K562 (cell line): Measurements from ENCODE around the gene CST4. TPM values are rescaled to one million over a fixed set of nuclear protein-coding genes. Genes with fewer than 3 reads are reported as not detected.

Experiments
- ATAC-seq: fragments of 200-7000 bp; cut with Tn5 transposase; 3 replicates; pipeline ENCODE4 v1.9.1; 2020; ENCODE audit warnings: moderate library complexity
- BruUV-seq: library from RNA; stranded (reverse); fragments of 400-500 nt; replicated peaks from 2 replicates; lab custom pipeline; 2021; lab: Mats Ljungman, UMichigan
- CTCF ChIA-PET: fragments of 300-600 bp; formaldehyde crosslinking; extraction: SDS; loops from one replicate; lab custom pipeline; 2021; ENCODE audit warnings: low intra/inter-chr PET ratio; lab: Yijun Ruan, JAX
- POLR2A ChIA-PET: fragments of 300-600, 350-650 bp; sonication (Branson Sonifier 250); formaldehyde crosslinking; extraction: SDS; loops from one replicate; lab custom pipeline; 2021; ENCODE audit warnings: antibody characterized with exemption, inconsistent platforms; lab: Yijun Ruan, JAX
- DNase-seq, 4 experiments: peaks; one replicate each; pipeline versions ENCODE4 v3.0.0 to v3.0.0-alpha.2; 2011 to 2018; ENCODE audit warnings: low spot score in 3 of 4, mixed read lengths in 3 of 4; ENCODE audit errors: extremely low read depth in 1 of 4
- FAIRE-seq: peaks from 2 replicates; lab custom pipeline; 2011; peaks lifted over from hg19 to GRCh38; lab: Jason Lieb, UNC
- H2AFZ ChIP-seq: 2 replicates; pipeline ENCODE4 v1.6.0; 2011; ENCODE audit warnings: low read depth, low read length, control low read depth, inconsistent platforms
- H3K27ac ChIP-seq: fragments of 200-600 bp; 3 replicates; pipeline ENCODE4 v1.8.0; 2011; ENCODE audit warnings: low read depth, mild to moderate bottlenecking, control low read depth, inconsistent platforms, low read length, moderate library complexity, mixed read lengths; ENCODE audit errors: extremely low read depth
- H3K27me3 ChIP-seq, 2 experiments: fragments of 300-600 bp in 1 of 2; 2 replicates in 1 of 2; 3 replicates in 1 of 2; pipeline versions ENCODE4 v1.6.0 to v1.8.0; 2011; ENCODE audit warnings: inconsistent platforms in 2 of 2, low read length in 2 of 2, mild to moderate bottlenecking in 1 of 2, mixed read lengths in 1 of 2, moderate library complexity in 1 of 2; ENCODE audit not compliant: control insufficient read depth in 2 of 2, insufficient read depth in 2 of 2
- H3K36me3 ChIP-seq: fragments of 300-600 bp; 3 replicates; pipeline ENCODE4 v1.8.0; 2011; ENCODE audit warnings: mild to moderate bottlenecking, low read length, inconsistent platforms; ENCODE audit not compliant: control insufficient read depth, insufficient read depth
- H3K4me1 ChIP-seq, 2 experiments: fragments of 200-600 bp in 1 of 2; replicated peaks in 1 of 2; 2 replicates in 1 of 2; 3 replicates in 1 of 2; pipeline versions ENCODE4 v1.5.1 to v1.8.0; 2011; ENCODE audit warnings: inconsistent platforms in 2 of 2, low read length in 2 of 2, mild to moderate bottlenecking in 1 of 2, mixed read lengths in 1 of 2, moderate library complexity in 1 of 2; ENCODE audit not compliant: control insufficient read depth in 2 of 2, insufficient read depth in 2 of 2
- H3K4me2 ChIP-seq: 2 replicates; pipeline ENCODE4 v1.6.1; 2011; ENCODE audit warnings: low read length, control low read depth, inconsistent platforms, mixed read lengths; ENCODE audit not compliant: insufficient read depth
- H3K4me3 ChIP-seq: fragments of 200-600 bp; sonication (generic), shearing (Covaris generic); 2 replicates; pipeline ENCODE4 v1.5.1; 2016; ENCODE audit warnings: control low read depth, inconsistent platforms
- H3K79me2 ChIP-seq: fragments of 200-600 bp; 3 replicates; pipeline ENCODE4 v1.8.0; 2011; ENCODE audit warnings: low read length, inconsistent platforms; ENCODE audit not compliant: control insufficient read depth, insufficient read depth
- H3K9ac ChIP-seq, 2 experiments: 2 replicates each; pipeline versions ENCODE4 v1.6.0 to v1.6.1; 2011; ENCODE audit warnings: low read depth in 2 of 2, low read length in 2 of 2, control low read depth in 1 of 2, inconsistent platforms in 1 of 2, mild to moderate bottlenecking in 1 of 2, mixed read lengths in 1 of 2; ENCODE audit not compliant: insufficient read depth in 1 of 2
- H3K9me1 ChIP-seq: one replicate; pipeline ENCODE4 v1.6.0; 2011; ENCODE audit warnings: inconsistent platforms, mild to moderate bottlenecking, low read length, moderate library complexity; ENCODE audit not compliant: control insufficient read depth, insufficient read depth
- H3K9me3 ChIP-seq: replicated peaks from 2 replicates; pipeline ENCODE4 v1.5.1; 2011; ENCODE audit warnings: low read depth, low read length, inconsistent platforms; ENCODE audit not compliant: control insufficient read depth, insufficient read depth
- H4K20me1 ChIP-seq: replicated peaks from 2 replicates; pipeline ENCODE4 v1.6.1; 2011; ENCODE audit warnings: low read length, inconsistent platforms, mixed read lengths; ENCODE audit not compliant: control insufficient read depth, insufficient read depth
- CBX5 ChIP-seq: IDR thresholded peaks from 2 replicates; pipeline ENCODE4 v1.6.1; 2014; ENCODE audit warnings: low read depth, borderline replicate concordance
- CEBPG ChIP-seq, 3 experiments: fragments of 200-800 bp in 1 of 3; sonication (Bioruptor generic) in 1 of 3; sonication (generic) in 1 of 3; formaldehyde crosslinking in 1 of 3; IDR thresholded peaks in 2 of 3; conservative IDR thresholded peaks in 1 of 3; 2 replicates each; pipeline versions ENCODE4 v1.6.1 to v1.8.0; 2016 to 2022; ENCODE audit warnings: missing compliant biosample characterization in 2 of 3, missing genetic modification characterization in 2 of 3, mild to moderate bottlenecking in 1 of 3, missing genetic modification reagents in 1 of 3
- FOXK2 ChIP-seq, 2 experiments: fragments of 450-650 bp; IDR thresholded peaks in 1 of 2; conservative IDR thresholded peaks in 1 of 2; 2 replicates each; pipeline ENCODE4 v1.6.1; 2016; ENCODE audit warnings: low read depth in 2 of 2, mild to moderate bottlenecking in 1 of 2
- HNRNPLL ChIP-seq: fragments of 200-400 bp; formaldehyde crosslinking; IDR thresholded peaks from 2 replicates; pipeline ENCODE4 v1.6.1; 2017; ENCODE audit warnings: low read length, low read depth, mild to moderate bottlenecking; ENCODE audit not compliant: poor library complexity, severe bottlenecking
- NCOA2 ChIP-seq, 2 experiments: fragments of 450-650 bp; IDR thresholded peaks; 2 replicates each; pipeline ENCODE4 v1.6.1; 2018; ENCODE audit warnings: mild to moderate bottlenecking in 2 of 2, moderate library complexity in 1 of 2; ENCODE audit not compliant: partially characterized antibody in 2 of 2
- POLR2H ChIP-seq: IDR thresholded peaks from 2 replicates; pipeline ENCODE4 v1.6.1; 2016; ENCODE audit warnings: missing genetic modification characterization, low read depth, mild to moderate bottlenecking, control low read depth, missing compliant biosample characterization, moderate library complexity
- THRAP3 ChIP-seq: fragments of 450-650 bp; IDR thresholded peaks from 2 replicates; pipeline ENCODE4 v1.6.1; 2016; ENCODE audit warnings: mild to moderate bottlenecking, inconsistent platforms, borderline replicate concordance
- ZBTB7A ChIP-seq: IDR thresholded peaks from 2 replicates; pipeline ENCODE4 v1.6.1; 2011; ENCODE audit warnings: low read depth, mild to moderate bottlenecking, low read length, moderate library complexity, borderline replicate concordance; ENCODE audit not compliant: control insufficient read depth
- ZNF174 ChIP-seq: fragments of 250-450 bp; sonication (Bioruptor Pico); IDR thresholded peaks from 2 replicates; pipeline ENCODE4 v1.4.0; 2020; ENCODE audit warnings: mild to moderate bottlenecking
- WGBS: fragments of 100-300 bp; shearing (Covaris generic); methylation state at CpG from one replicate; pipeline ENCODE4 v1.1.6; 2016; ENCODE audit warnings: low coverage, mixed read lengths; ENCODE audit not compliant: insufficient coverage; ENCODE audit errors: missing lambda C conversion rate; 5-methylcytosine and 5-hydroxymethylcytosine counted together
- in situ Hi-C: fragments of 300-500 bp; cut with MboI; formaldehyde crosslinking; loops from 4 replicates; pipeline ENCODE4 v1.15.0; 2018; ENCODE audit warnings: inconsistent platforms, mixed read lengths
- intact Hi-C: fragments of 100-400 bp; cut with micrococcal nuclease; formaldehyde crosslinking; loops from 2 replicates; pipeline ENCODE4 v1.14.2; 2022
- polyA plus RNA-seq, 8 experiments: library from polyadenylated mRNA; depleted of rRNA in 4 of 8; stranded (reverse) in 5 of 8; unstranded in 3 of 8; fragments of >200 nt; fragmentation: Nextera tagmentation in 2 of 8; fragmentation: Illumina TruSeq in 1 of 8; extraction: Ambion mirVana in 2 of 8; extraction: Trizol in 1 of 8; gene quantifications; 2 replicates each; pipeline versions ENCODE4 v1.2.1 to v1.2.3, GENCODE V29; 2011 to 2014; ENCODE audit warnings: inconsistent platforms in 1 of 8, missing spikeins in 1 of 8
- total RNA-seq, 7 experiments: library from RNA; depleted of rRNA in 6 of 7; stranded (reverse); fragments of >200 nt in 6 of 7; fragmentation: Illumina TruSeq in 2 of 7; extraction: Trizol in 2 of 7; gene quantifications; 2 replicates each; pipeline versions ENCODE4 v1.2.1 to v1.2.3, GENCODE V29; 2011 to 2021; ENCODE audit warnings: low replicate concordance in 1 of 7
- TF ChIP-seq, protein P1 (sequence below): sonication (generic); IDR thresholded peaks from 2 replicates; pipeline ENCODE4 v1.6.1; 2016
- TF ChIP-seq, protein P2 (sequence below): sonication (generic); formaldehyde crosslinking; IDR thresholded peaks from 2 replicates; pipeline ENCODE4 v1.8.1; 2023; ENCODE audit warnings: mild to moderate bottlenecking, missing genetic modification reagents, moderate library complexity

CST4 gene
- total and polyA plus RNA-seq, 9 of the 15 experiments (the other 6 are each of a cell fraction or from before 2014, with no cell fraction given): not detected

DNA sequence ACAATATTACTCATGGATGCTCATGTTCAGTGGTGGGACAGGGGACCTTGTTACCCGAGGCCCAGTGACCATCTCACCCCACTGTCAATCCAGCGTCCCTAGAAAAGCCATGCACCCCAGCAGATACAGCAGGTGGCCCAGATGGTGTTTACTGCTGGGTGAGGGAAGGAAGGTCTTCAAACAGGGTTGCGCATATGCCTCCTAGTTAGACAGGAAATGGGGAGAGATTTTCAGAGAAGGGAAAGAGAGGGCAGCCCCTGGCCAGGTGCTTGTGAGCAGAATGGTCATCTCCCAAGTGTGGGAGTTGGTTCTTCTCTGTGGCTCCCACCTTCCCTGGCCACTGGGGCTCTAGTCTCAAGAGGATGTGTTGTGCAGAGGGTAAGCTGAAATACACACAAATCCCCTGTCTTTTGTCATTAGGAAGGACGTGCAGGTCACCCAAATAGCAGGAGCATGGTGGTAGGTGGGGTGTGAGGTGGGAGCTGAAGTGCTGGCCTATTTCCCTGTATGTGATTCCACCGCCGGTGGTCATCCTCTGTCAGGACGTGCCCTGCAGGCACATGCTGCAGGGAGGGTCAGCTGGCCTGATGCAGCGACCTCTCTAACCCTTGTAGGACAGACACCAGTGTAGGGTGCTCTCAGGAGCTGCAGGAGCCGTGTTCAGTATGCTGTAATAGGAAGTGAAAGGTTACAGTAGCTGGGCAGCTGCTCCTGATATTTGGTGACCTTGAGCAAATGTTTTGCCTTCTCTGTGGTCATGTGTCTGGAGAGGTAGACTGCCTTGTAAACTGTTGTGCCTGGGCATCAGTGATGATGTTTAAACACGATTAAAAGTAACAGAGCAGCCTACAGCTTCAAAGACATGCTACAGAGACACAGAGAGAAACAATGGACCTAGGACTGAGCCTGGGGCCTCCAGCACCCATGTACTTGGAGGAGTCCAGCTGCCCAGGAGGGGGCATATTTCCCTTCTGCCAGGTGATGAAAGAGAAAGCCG lies 47.9 kb downstream of the CST4 start:
- Histone ChIP-seq H4K20me1 (no peaks in the 10 kb centered on the region), H3K79me2 (peaks cover 16% of the 10 kb centered on the region), H2AFZ (no peak overlapping the region), H3K9me3 (no peaks in the 10 kb centered on the region), H3K4me3 (no peak overlapping the region), H3K27me3 (no peaks in the 10 kb centered on the region), H3K9me1 (no peaks in the 10 kb centered on the region), H3K4me1 (peaks cover 6 to 19% of the 10 kb centered on the region in 2 experiments; a peak in 4 of 5 replicates), H3K9ac (no peak overlapping the region), H3K4me2 (no peak overlapping the region), H3K36me3 (no peaks in the 10 kb centered on the region), H3K27ac (no peak overlapping the region)
- BruUV-seq: no TSS peak
- CTCF ChIA-PET: no interaction called here
- in situ Hi-C loops (no loop called here), intact Hi-C loops (no loop called here)
- TF ChIP-seq POLR2H (tag) (no peak), CEBPG (CRISPR knock-in tag; IDR thresholded peaks at IDR 0.05) (no peak), CEBPG (tag; conservative IDR thresholded peaks at IDR 0.05 in 1 of 2, IDR thresholded peaks at IDR 0.05 in 1 of 2) (no peak), HNRNPLL (no peak), FOXK2 (conservative IDR thresholded peaks at IDR 0.05 in 1 of 2, IDR thresholded peaks at IDR 0.05 in 1 of 2; ENCODE audit: low read depth in 2 of 2) (no peak), THRAP3 (no peak), CBX5 (no peak), ZBTB7A (no peak), NCOA2 (IDR thresholded peaks at IDR 0.05; ENCODE audit: partially characterized antibody in 2 of 2) (no peak), ZNF174 (no peak)
- TF ChIP-seq, protein P1, sequence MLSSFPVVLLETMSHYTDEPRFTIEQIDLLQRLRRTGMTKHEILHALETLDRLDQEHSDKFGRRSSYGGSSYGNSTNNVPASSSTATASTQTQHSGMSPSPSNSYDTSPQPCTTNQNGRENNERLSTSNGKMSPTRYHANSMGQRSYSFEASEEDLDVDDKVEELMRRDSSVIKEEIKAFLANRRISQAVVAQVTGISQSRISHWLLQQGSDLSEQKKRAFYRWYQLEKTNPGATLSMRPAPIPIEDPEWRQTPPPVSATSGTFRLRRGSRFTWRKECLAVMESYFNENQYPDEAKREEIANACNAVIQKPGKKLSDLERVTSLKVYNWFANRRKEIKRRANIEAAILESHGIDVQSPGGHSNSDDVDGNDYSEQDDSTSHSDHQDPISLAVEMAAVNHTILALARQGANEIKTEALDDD: no peak
- TF ChIP-seq, protein P2, sequence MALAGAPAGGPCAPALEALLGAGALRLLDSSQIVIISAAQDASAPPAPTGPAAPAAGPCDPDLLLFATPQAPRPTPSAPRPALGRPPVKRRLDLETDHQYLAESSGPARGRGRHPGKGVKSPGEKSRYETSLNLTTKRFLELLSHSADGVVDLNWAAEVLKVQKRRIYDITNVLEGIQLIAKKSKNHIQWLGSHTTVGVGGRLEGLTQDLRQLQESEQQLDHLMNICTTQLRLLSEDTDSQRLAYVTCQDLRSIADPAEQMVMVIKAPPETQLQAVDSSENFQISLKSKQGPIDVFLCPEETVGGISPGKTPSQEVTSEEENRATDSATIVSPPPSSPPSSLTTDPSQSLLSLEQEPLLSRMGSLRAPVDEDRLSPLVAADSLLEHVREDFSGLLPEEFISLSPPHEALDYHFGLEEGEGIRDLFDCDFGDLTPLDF (CRISPR knock-in tag): no peak
- ATAC-seq: no peak
- no peak for DNase-seq
- 46% methylated on average over 7 of the region's 11 CpGs for WGBS
- POLR2A ChIA-PET: interaction anchor here (0.7 kb wide), 1 partner anchor 9 kb away, joined by 3 read pairs; no protein-coding TSS in a partner anchor
- FAIRE-seq: no peak
